GM21423 (cell line): ENCODE measurements around the gene COG4.

Experiments
- ATAC-seq: cut with Tn5 transposase; IDR thresholded peaks from one replicate; pipeline ENCODE4 v1.9.1; 2021; ENCODE audit warnings: mild to moderate bottlenecking, moderate library complexity; ENCODE audit not compliant: unreplicated experiment

Gene COG4

GRCh38 chr16:70434484-70435260 is 88.7 kb downstream of the COG4 start:
- no peak for ATAC-seq

- no peak for ATAC-seq
Measured at GRCh38 chr16:70433458-70434103, 89.8 kb downstream of the COG4 start.

DNA sequence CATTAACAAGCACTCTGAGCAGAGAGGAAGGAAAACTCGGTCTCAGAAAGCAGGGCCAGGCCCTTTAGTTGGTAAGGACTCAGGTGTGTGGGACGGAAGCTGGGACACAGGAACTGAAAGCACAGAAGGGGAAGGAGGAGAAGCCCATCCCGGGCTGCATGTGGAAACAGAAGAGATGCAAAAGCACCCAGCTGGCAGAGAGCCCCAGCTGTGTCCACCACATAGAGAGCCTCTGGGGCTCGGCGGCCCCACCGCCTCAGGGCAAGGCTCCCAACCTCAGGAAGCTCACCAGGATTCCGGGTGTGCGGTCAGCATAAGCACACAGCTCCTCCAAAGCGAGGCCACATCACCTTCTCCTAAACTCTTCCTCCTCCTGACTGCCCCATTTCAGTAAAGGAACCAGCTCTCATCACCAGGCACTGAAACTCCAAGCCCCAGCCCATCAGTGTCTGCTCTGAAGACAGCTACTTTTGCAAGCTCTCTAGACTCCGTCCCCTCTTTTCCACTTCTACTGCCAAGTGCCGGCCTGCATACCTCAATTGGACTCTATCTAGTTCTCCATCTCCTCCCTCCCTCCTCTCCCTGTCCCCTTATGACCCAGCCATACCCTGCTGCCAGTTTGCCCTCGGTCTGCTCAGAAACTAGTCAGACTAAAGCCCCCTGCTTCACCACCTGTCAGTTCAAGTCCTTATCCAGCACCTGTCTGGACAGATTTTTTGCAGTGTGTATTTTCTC is 90.5 kb downstream of the COG4 start:
- peak; percentile 16 for ATAC-seq

DNA sequence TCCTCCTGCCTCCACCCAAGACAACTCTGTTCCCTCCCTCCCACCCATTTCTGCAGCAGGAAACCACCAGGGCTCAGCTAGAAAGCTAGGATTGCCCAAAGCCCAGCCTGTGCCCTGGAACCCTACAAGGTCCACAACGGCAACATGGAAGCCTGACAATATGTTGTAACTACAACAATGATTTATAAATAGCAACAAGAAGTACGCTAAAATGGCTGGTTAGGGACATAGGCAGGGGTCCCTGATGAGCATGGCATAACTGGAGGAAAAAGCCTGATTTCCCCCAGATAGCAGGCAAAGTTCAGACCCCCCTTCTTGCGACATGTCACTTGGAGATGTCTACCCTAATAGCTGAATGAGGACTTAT is 91.0 kb downstream of the COG4 start:
- no peak for ATAC-seq

DNA sequence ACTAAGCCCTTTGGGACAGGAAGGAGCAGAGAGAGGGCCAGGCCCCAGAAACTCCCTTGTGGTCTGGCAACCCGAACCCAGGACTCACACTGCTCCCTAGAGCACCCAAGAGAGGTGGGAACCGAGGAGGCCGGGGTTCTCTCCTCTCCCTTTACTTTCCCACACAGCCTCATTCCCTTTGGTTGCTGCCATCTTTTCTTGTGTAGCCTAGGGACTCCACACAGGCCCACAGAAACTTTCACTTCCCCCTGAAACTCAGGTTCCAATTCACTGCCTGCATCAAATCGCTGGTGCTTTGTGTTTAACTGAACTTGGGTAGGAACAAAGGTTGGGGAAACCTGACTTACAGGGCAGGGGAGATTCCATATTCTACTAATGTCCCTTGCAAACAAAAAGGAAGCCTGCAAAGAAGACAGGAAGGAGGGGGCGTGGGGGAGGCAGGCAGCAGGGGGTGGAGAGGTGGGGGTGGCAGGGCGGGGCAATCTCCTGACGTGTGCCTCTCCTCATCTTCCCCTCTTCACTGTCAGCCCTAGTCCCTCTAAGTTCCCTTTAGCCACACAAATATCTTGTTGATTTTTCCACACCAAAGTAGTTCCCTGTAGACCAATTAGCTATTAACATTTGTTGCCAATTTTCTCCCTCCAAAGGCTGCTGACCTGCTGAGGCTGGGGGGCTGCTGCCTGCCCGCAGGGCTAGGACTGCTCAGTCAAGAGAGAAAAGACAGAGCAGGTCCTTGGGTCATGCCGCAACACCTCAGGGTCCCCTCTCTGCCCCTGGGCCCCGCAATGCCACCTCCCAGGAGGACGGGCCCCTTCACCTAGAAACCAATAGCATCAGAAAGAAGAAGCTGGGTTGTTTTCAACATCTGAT is 92.5 kb downstream of the COG4 start:
- peak; percentile 44 for ATAC-seq
